Mammary epithelial cell (primary cell): Measurements from ENCODE around the gene VENTX.

Experiments used
- CTCF ChIP-seq, 2 donors: IDR thresholded peaks in 1 of 2; conservative IDR thresholded peaks in 1 of 2; 2 replicates each; pipeline ENCODE4 v1.5.1; 2011 to 2012; ENCODE audit warnings: inconsistent platforms in 2 of 2, low read length in 2 of 2, mild to moderate bottlenecking in 2 of 2, control low read depth in 1 of 2, low read depth in 1 of 2; ENCODE audit not compliant: insufficient read depth in 1 of 2; ENCODE audit errors: extremely low read depth in 1 of 2
- EZH2 ChIP-seq: IDR thresholded peaks from 2 replicates; pipeline ENCODE4 v1.6.1; 2012; ENCODE audit warnings: low read length, inconsistent platforms, borderline replicate concordance

GRCh38 chr10:133199488-133199885, 38.2 kb upstream of the VENTX start:
- TF ChIP-seq CTCF (conservative IDR thresholded peaks at IDR 0.05 in 1 of 2, IDR thresholded peaks at IDR 0.05 in 1 of 2; ENCODE audit: extremely low read depth in 1 of 2, insufficient read depth in 1 of 2, low read depth in 1 of 2, low read length in 2 of 2) (no peak), EZH2 (no peak)
